Subcutaneous adipose tissue (tissue), 4 donors: Measurements from ENCODE around the gene NPFF. TPM values are rescaled to one million over a fixed set of nuclear protein-coding genes. Genes with fewer than 3 reads are reported as not detected.

Experiments used
- total RNA-seq, 4 donors: library from RNA; depleted of rRNA; stranded (reverse); fragments of >200 nt; gene quantifications; one replicate each; pipeline ENCODE4 v1.1.0, GENCODE V29; 2016
- TF ChIP-seq, protein P1 (sequence below): fragments of 450-650 bp; IDR thresholded peaks from one replicate; pipeline ENCODE4 v1.5.1; 2016; ENCODE audit warnings: low read depth, mild to moderate bottlenecking, control low read depth, antibody characterized with exemption, moderate library complexity

Gene NPFF
- total RNA-seq, 4 donors from 2014 or later = not detected

DNA sequence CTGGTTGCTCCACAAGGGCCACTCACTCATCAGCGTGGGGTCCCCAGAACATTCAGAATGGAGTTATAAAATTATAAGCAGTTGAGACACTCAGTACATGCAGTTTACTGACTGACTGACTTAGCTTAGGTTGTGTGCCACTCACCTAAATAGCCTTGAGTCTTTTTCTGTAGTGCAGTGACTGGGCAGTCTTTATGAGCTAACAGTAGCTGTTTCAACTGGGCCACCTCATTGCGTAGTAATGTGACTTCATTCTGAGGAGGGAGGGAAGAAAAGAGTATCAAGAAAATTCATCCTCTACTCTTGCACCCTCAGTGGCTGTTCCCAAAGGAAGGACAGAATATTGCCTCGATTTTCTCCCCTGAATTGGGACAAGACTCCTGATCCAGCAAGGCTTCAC is 15.8 kb upstream of the NPFF start:
- TF ChIP-seq, protein P1, sequence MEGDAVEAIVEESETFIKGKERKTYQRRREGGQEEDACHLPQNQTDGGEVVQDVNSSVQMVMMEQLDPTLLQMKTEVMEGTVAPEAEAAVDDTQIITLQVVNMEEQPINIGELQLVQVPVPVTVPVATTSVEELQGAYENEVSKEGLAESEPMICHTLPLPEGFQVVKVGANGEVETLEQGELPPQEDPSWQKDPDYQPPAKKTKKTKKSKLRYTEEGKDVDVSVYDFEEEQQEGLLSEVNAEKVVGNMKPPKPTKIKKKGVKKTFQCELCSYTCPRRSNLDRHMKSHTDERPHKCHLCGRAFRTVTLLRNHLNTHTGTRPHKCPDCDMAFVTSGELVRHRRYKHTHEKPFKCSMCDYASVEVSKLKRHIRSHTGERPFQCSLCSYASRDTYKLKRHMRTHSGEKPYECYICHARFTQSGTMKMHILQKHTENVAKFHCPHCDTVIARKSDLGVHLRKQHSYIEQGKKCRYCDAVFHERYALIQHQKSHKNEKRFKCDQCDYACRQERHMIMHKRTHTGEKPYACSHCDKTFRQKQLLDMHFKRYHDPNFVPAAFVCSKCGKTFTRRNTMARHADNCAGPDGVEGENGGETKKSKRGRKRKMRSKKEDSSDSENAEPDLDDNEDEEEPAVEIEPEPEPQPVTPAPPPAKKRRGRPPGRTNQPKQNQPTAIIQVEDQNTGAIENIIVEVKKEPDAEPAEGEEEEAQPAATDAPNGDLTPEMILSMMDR = no peak

DNA sequence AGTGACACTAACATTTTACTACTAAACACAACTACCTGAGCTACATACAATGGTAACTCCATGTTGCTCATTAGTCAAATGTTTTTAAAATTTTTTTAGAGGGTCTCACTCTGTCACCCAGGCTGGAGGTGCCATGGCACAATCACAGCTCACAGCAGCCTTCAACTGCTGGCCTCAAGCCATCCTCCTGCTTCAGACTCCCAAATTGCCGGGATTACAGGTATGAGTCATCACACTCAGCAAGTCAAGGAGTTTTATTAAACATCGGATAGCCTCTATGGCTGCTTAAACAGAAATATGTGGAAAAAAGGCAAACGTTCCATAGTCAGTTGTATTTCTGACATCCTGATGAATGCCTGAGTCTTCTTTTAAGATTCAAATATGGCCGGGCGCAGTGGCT is 11.1 kb upstream of the NPFF start:
- TF ChIP-seq, protein P1 = no peak

DNA sequence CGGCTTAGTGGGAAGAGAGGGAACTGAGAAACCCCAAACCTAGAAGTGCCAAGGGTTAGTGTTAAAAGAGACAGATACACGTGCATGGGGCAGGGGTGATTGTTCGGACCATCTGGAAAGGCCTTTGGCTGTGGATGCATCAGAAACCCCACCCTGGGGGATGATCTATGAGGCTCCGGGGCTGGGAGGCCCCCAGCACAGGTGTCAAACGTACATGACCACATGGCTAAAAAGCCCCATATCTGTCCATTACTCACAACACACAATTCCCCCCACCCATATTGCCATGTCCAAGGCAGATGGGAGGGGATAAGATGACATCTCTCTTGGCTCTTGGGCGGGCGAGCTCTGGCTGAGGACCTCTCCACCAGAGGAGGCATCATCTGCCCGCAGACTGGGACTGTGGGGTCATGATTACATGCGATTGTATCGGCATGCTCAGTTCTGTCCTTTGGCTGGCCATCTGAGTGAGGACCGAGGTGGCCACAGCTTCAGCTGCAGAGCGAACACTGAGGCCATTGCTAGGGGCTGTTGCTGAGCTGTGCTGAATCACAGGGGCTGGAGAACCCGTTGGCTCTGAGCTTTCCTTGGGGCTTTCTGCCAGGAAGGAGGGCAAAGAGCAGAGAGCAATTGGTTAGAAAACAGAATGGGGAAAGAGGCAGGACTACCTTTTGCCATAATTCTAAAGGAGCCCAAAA is 9.6 kb upstream of the NPFF start:
- TF ChIP-seq, protein P1 = no peak

DNA sequence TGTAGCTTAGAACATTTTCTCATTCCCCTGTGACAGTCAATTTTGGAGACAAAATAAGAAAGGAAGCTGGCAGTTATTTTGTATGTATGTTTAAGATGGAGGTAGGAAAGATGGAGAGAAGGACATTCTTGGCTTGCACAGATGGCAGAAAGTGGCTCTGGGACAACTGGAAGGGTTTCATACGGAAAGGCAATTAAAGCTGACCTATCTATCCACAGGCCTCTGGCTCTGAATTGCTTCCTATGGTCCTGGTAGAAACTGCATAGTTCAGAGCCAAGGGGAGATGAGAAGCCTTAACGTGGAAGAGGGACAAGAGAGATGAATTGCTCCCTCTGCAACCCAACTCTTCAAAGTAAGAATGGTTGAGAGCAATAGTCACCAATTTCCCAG is 8.0 kb upstream of the NPFF start:
- TF ChIP-seq, protein P1 = no peak

DNA sequence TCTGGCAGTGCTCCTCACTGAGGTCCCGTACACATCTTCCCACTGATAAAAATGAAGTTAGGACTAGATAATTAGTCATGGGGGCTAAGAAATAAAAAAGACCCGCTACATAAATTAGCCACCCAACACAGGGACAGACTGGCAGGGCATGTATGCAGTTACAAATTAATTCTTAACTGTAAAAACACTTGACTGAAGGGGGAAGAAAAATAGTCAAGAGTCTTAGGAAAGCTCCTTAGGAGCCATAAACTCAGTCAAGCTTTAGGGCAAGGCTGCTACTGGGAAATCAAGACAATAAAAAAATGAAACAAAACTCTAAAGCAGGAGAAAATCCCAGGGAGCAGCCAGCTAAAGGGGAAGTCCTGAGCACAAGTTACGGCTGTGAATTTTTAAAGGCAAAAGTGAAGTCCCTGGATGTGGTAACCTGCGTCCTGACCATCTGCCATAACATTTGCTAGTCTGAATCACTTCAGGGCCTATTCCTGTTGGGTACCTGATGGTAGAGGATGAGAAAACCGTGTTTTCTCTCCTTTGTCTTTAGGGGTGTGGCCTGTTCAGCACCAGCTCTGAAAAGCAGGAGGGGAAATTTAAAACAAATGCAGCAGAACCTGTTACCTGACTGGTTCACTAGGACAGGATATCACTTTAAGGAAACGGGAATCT is 7.5 kb upstream of the NPFF start:
- TF ChIP-seq, protein P1 = no peak

DNA sequence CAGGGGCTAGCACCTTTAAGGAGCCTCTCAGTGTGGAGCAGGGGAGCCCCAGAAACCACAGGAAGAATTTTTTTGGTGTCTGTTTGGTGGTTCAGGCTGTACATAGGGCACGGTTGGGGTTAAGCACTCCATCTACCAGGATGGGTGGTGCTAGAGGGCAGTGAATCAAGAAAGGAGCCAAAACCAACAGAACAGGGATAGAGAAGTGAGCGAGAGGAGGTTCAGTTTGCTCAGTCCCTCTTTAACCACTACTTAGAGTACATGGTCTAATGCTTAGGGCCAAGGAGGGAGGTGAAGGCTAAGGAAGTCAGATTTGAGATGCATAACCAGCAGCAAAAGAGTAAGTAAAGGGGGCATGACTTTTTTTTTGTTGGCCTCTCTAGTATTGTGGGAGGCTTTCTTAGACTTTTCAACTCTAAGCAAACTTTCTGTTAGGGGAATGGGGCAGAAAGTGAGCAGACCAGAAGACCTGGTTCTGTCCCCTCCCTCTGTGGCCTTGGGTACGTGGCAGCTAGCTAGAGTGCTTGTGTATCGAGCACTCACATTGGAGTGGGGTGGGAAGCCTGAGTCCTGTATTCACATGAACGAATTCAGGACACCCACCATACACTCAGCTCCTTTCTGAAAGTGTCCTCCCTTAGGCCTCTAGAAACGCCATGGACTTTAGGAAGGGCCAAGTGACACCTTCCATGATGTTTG is 6.6 kb upstream of the NPFF start:
- TF ChIP-seq, protein P1 = no peak

DNA sequence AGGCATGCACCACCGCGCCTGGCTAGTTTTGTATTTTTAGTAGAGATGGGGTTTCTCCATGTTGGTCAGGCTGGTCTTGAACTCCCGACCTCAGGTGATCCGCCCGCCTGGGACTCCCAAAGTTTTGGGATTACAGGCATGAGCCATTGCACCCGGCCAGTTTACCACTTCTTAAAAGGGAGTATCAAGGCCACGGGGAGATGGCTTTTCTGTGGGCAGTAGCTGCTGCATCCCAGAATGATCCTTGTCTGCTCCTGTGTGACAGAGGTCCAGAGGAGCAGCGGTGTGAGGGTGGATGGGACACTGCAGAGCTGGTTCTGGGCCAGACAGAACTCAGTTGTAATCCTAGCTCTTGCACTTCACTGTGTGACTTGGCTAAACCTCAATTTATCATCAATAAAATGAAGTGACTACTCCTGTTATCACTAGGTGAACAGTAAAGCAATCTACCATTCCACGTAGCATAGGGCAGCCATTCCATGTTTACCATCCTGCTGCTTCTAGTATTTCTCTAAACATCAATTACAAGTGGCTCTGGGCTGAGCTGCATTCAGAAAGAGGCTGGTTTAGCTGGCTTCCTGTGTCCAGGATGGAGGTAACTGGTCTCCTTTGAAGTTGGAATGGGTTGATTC is 3.0 kb upstream of the NPFF start:
- TF ChIP-seq, protein P1 = no peak
